A673 (cell line): ENCODE results near the gene DES.

Source experiments
- EZH2 ChIP-seq: fragments of 200-600 bp; sonication (generic); IDR thresholded peaks from 2 replicates; pipeline ENCODE4 v1.6.1; 2017; ENCODE audit warnings: borderline replicate concordance, low read depth, mild to moderate bottlenecking, mixed read lengths, antibody characterized with exemption, low read length; ENCODE audit not compliant: poor library complexity, severe bottlenecking
- TF ChIP-seq, protein P1 (sequence below): fragments of 300-800, 200-600 bp; sonication (generic); conservative IDR thresholded peaks from 2 replicates; pipeline ENCODE4 v1.5.1; 2017; ENCODE audit warnings: low read depth, mild to moderate bottlenecking, antibody characterized with exemption, low read length, moderate library complexity, mixed read lengths

DNA sequence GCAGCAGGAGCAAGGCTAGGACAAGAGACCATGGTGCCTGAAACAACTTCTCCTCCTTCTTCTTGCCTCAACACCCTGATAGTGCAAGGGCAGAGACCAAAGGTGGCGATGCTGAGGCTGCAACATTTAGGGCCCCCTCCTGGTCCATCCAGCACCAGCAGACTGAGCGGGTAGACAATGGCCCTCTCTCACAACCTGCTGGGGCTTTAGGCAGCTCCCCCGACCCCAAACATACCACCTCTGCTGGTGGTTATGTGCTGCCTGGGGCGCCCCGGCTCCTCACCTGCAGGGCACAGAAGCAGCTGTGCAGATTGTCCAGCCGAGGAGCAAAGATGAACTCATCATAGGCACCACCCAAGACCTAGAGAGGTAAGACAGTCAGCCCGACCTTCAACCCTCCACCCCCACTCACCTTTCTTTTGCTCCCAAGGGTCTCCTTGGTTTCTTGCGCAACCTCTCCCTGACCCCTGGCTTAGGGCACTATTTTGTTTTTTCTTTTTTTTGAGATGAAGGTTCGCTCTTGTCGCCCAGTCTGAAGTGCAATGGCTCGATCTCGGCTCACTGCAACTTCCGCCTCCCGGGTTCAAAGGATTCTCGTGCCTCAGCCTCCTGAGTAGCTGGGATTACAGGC lies 34.0 kb upstream of the DES start:
- TF ChIP-seq, protein P1, sequence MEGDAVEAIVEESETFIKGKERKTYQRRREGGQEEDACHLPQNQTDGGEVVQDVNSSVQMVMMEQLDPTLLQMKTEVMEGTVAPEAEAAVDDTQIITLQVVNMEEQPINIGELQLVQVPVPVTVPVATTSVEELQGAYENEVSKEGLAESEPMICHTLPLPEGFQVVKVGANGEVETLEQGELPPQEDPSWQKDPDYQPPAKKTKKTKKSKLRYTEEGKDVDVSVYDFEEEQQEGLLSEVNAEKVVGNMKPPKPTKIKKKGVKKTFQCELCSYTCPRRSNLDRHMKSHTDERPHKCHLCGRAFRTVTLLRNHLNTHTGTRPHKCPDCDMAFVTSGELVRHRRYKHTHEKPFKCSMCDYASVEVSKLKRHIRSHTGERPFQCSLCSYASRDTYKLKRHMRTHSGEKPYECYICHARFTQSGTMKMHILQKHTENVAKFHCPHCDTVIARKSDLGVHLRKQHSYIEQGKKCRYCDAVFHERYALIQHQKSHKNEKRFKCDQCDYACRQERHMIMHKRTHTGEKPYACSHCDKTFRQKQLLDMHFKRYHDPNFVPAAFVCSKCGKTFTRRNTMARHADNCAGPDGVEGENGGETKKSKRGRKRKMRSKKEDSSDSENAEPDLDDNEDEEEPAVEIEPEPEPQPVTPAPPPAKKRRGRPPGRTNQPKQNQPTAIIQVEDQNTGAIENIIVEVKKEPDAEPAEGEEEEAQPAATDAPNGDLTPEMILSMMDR: no peak
- no peak for TF ChIP-seq EZH2
